ENCODE measurements around the gene GPR3. TPM values are rescaled to one million over a fixed set of nuclear protein-coding genes. Genes with fewer than 3 reads are reported as not detected.

Gene GPR3
- total and polyA plus RNA-seq, 2 of the 13 experiments (the other 11 are each of a cell fraction or from before 2014, with no cell fraction given) = 1.00 to 2.6 TPM

- TF ChIP-seq CREB1 (IDR thresholded peaks at IDR 0.05) (no peak), CREB1 (CRISPR knock-in tag; IDR thresholded peaks at IDR 0.05) (no peak), SYNCRIP (IDR thresholded peaks at IDR 0.05; ENCODE audit: insufficient read depth, low read depth, low read length) (no peak), HOXA9 (CRISPR knock-in tag; IDR thresholded peaks at IDR 0.05; ENCODE audit: borderline replicate concordance) (no peak), SNAPC5 (CRISPR knock-in tag; IDR thresholded peaks at IDR 0.05; ENCODE audit: borderline replicate concordance) (no peak), SMC3 (IDR thresholded peaks at IDR 0.05; ENCODE audit: low read length) (no peak), ZKSCAN5 (CRISPR knock-in tag; IDR thresholded peaks at IDR 0.05) (no peak), KDM2A (CRISPR knock-in tag; IDR thresholded peaks at IDR 0.05; ENCODE audit: borderline replicate concordance, low read depth) (peak; percentile 63; the same call in 1 of the 2 replicates), HNF4A (CRISPR knock-in tag; IDR thresholded peaks at IDR 0.05) (no peak), HNRNPLL (IDR thresholded peaks at IDR 0.05; ENCODE audit: low read depth, low read length, poor library complexity, severe bottlenecking) (no peak), ERF (CRISPR knock-in tag; IDR thresholded peaks at IDR 0.05) (0 out of 2 replicates have a peak, but pooled peaks have one; percentile 18), EZH2 (conservative IDR thresholded peaks at IDR 0.05; ENCODE audit: low read depth, low read length) (no peak), NBN (conservative IDR thresholded peaks at IDR 0.05) (no peak), ZNF205 (CRISPR knock-in tag; IDR thresholded peaks at IDR 0.05) (no peak), ZBTB43 (CRISPR knock-in tag; conservative IDR thresholded peaks at IDR 0.05) (no peak), ZIK1 (CRISPR knock-in tag; IDR thresholded peaks at IDR 0.05; ENCODE audit: borderline replicate concordance, low read depth) (no peak), KLF9 (CRISPR knock-in tag; IDR thresholded peaks at IDR 0.05; ENCODE audit: low read depth) (no peak), MBD4 (IDR thresholded peaks at IDR 0.05; ENCODE audit: borderline replicate concordance, low read length) (no peak), MYC (CRISPR knock-in tag; IDR thresholded peaks at IDR 0.05; ENCODE audit: borderline replicate concordance) (peak; percentile 23; the same call in 1 of the 2 replicates), TCF7L2 (IDR thresholded peaks at IDR 0.05; ENCODE audit: low read depth, low read length) (no peak), EP300 (IDR thresholded peaks at IDR 0.05; ENCODE audit: low read depth in 2 of 2, low read length in 2 of 2) (no peak), EP300 (CRISPR knock-in tag; IDR thresholded peaks at IDR 0.05; ENCODE audit: borderline replicate concordance) (0 out of 2 replicates have a peak, but pooled peaks have one; percentile 14), IRF9 (CRISPR knock-in tag; IDR thresholded peaks at IDR 0.05; ENCODE audit: borderline replicate concordance) (no peak), ZNF776 (CRISPR knock-in tag; IDR thresholded peaks at IDR 0.05) (no peak)
- TF ChIP-seq, protein P1, sequence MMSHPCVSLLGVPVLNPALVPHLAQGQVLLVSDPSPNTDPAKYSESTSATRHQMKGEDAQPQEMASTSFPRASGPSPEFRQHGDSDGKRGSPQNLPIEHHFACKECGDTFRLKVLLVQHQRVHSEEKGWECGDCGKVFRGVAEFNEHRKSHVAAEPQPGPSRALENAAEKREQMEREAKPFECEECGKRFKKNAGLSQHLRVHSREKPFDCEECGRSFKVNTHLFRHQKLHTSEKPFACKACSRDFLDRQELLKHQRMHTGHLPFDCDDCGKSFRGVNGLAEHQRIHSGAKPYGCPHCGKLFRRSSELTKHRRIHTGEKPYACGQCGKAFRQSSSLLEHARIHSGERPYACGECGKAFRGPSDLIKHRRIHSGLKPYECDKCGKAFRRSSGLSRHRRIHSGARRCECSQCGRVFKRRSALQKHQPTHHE (CRISPR knock-in tag; IDR thresholded peaks at IDR 0.05; ENCODE audit: borderline replicate concordance) = no peak
- TF ChIP-seq, protein P2, sequence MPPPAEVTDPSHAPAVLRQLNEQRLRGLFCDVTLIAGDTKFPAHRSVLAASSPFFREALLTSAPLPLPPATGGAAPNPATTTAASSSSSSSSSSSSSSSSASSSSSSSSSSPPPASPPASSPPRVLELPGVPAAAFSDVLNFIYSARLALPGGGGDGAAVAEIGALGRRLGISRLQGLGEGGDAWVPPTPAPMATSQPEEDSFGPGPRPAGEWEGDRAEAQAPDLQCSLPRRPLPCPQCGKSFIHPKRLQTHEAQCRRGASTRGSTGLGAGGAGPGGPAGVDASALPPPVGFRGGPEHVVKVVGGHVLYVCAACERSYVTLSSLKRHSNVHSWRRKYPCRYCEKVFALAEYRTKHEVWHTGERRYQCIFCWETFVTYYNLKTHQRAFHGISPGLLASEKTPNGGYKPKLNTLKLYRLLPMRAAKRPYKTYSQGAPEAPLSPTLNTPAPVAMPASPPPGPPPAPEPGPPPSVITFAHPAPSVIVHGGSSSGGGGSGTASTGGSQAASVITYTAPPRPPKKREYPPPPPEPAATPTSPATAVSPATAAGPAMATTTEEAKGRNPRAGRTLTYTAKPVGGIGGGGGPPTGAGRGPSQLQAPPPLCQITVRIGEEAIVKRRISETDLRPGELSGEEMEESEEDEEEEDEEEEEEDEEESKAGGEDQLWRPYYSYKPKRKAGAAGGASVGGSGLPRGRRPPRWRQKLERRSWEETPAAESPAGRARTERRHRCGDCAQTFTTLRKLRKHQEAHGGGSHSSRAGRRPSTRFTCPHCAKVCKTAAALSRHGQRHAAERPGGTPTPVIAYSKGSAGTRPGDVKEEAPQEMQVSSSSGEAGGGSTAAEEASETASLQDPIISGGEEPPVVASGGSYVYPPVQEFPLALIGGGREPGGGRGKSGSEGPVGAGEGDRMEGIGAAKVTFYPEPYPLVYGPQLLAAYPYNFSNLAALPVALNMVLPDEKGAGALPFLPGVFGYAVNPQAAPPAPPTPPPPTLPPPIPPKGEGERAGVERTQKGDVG (CRISPR knock-in tag; IDR thresholded peaks at IDR 0.05; ENCODE audit: borderline replicate concordance) = no peak
These were observed 9.9 kb downstream of the GPR3 start (continued) for GRCh38 chr1:27402349-27402754.
